CD4-positive, alpha-beta T cell (primary cell): ENCODE data around the gene ERC2. TPM values are rescaled to one million over a fixed set of nuclear protein-coding genes. Genes with fewer than 3 reads are reported as not detected.

ENCODE experiments used
- ATAC-seq: fragments of 200-7000 bp; cut with Tn5 transposase; one replicate; pipeline ENCODE4 v1.10.0; 2022; ENCODE audit warnings: mild to moderate bottlenecking; ENCODE audit not compliant: poor library complexity
- CTCF ChIA-PET: fragments of 350-600 bp; sonication (Branson Sonifier 250); formaldehyde crosslinking; loops from one replicate; lab custom pipeline; 2021; ENCODE audit warnings: antibody characterized with exemption, inconsistent platforms; lab: Charles Lee
- POLR2A ChIA-PET: fragments of 350-600 bp; sonication (Branson Sonifier 250); formaldehyde crosslinking; loops from one replicate; lab custom pipeline; 2021; ENCODE audit warnings: antibody characterized with exemption, inconsistent platforms; lab: Charles Lee
- DNase-seq, 14 experiments: peaks; one replicate each; pipeline ENCODE4 v3.0.0-alpha.2; 2013 to 2020; ENCODE audit warnings: mixed read lengths in 2 of 14
- H3K27ac ChIP-seq, 2 donors: one replicate each; pipeline versions ENCODE4 v1.5.1 to v1.7.0; 2013; ENCODE audit warnings: low read length in 2 of 2, low read depth in 1 of 2, mild to moderate bottlenecking in 1 of 2
- H3K27me3 ChIP-seq, 2 experiments: 1 replicate in 1 of 2; 2 replicates in 1 of 2; pipeline versions ENCODE4 v1.6.1 to v1.7.0; 2013; ENCODE audit warnings: low read length in 2 of 2, control low read depth in 1 of 2, mild to moderate bottlenecking in 1 of 2, moderate library complexity in 1 of 2; ENCODE audit not compliant: insufficient read depth in 2 of 2, control insufficient read depth in 1 of 2
- H3K36me3 ChIP-seq: one replicate; pipeline ENCODE4 v1.6.1; 2013; ENCODE audit warnings: low read length, control low read depth; ENCODE audit not compliant: insufficient read depth
- H3K4me1 ChIP-seq: one replicate; pipeline ENCODE4 v1.6.1; 2013; ENCODE audit warnings: low read length, control low read depth; ENCODE audit not compliant: insufficient read depth
- H3K4me3 ChIP-seq: one replicate; pipeline ENCODE4 v1.5.1; 2013; ENCODE audit warnings: mild to moderate bottlenecking, low read length, moderate library complexity
- H3K9me3 ChIP-seq, 2 experiments: 1 replicate in 1 of 2; 2 replicates in 1 of 2; pipeline versions ENCODE4 v1.6.1 to v1.7.0; 2013; ENCODE audit warnings: low read length in 2 of 2, mild to moderate bottlenecking in 2 of 2, control low read depth in 1 of 2, moderate library complexity in 1 of 2; ENCODE audit not compliant: control insufficient read depth in 1 of 2, insufficient read depth in 1 of 2
- H3K27ac Mint-ChIP-seq: one replicate; pipeline ENCODE4 v1.8.0; 2020; ENCODE audit warnings: mixed read lengths
- H3K27me3 Mint-ChIP-seq: one replicate; pipeline ENCODE4 v1.8.0; 2021; ENCODE audit warnings: mixed read lengths
- H3K36me3 Mint-ChIP-seq: one replicate; pipeline ENCODE4 v1.8.0; 2021; ENCODE audit warnings: low read depth, mixed read lengths
- H3K4me1 Mint-ChIP-seq: one replicate; pipeline ENCODE4 v1.8.0; 2021; ENCODE audit warnings: low read depth, mixed read lengths
- H3K4me3 Mint-ChIP-seq: one replicate; pipeline ENCODE4 v1.8.0; 2020; ENCODE audit warnings: mild to moderate bottlenecking, mixed read lengths
- H3K9me3 Mint-ChIP-seq: one replicate; pipeline ENCODE4 v1.8.0; 2020; ENCODE audit warnings: mixed read lengths
- intact Hi-C, 2 experiments: fragments of 100-400 bp; cut with DNase I in 1 of 2; cut with micrococcal nuclease in 1 of 2; formaldehyde crosslinking; loops; one replicate each; pipeline versions ENCODE4 v1.15.1 to v1.9.0; 2023 to 2025; cut with DNase I, micrococcal nuclease
- total RNA-seq, 174 experiments: library from RNA in 2 of 174; stranded (reverse) in 2 of 174; gene quantifications; one replicate each; pipeline ENCODE4 v1.2.3 and lab custom pipeline; 2021 to 2026
- TF ChIP-seq, protein P1 (sequence below): fragments of 200-600 bp; IDR thresholded peaks from one replicate; pipeline ENCODE4 v1.8.0; 2022; ENCODE audit warnings: antibody characterized with exemption, mild to moderate bottlenecking

Gene ERC2
- total RNA-seq, 2 experiments from 2014 or later = not detected

DNA sequence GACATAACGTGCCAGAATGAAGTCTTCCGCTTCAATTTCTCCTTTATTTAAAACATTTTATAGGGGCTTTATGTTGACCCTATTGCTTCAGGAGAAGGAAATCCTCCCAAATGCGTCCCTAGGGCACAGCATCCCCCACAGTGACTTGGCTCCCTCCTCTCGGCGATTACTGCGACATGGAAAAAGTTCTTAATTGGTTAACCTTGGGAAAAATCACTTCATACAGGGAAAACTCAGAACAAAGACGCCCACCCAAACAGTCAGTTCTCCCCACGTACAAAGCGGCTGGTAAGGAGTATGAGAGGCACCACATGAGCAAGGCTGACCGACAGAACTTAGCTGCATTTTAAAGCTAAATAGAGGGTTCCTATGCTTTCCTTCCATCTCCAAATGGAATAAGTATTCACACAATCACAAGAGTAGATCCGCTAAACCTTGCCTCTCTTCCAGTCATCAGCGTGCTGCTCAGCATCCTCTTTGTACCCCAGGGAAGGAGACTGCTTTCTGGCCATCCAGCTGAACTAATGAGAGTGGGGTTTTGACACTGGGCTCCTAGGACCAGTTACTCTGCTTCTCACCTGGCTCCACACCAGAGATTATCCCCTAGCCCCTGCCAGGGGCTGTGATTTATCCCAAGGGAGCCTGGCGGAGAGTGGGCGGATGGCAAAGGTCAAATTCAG, 565.9 kb downstream of the ERC2 start:
- Histone ChIP-seq H3K27me3 (no peaks in the 10 kb centered on the region), H3K27ac (no peak overlapping the region), H3K4me1 (no peaks in the 10 kb centered on the region), H3K4me3 (no peak overlapping the region), H3K36me3 (no peaks in the 10 kb centered on the region), H3K9me3 (no peaks in the 10 kb centered on the region)
- Mint-ChIP-seq H3K36me3 (no peaks in the 10 kb centered on the region), H3K4me3 (no peak overlapping the region), H3K9me3 (no peaks in the 10 kb centered on the region), H3K4me1 (no peaks in the 10 kb centered on the region), H3K27ac (no peak overlapping the region), H3K27me3 (no peaks in the 10 kb centered on the region)
- no peak for DNase-seq
- POLR2A ChIA-PET = no interaction called here
- intact Hi-C loops = no loop called here
- CTCF ChIA-PET = no interaction called here
- TF ChIP-seq, protein P1, sequence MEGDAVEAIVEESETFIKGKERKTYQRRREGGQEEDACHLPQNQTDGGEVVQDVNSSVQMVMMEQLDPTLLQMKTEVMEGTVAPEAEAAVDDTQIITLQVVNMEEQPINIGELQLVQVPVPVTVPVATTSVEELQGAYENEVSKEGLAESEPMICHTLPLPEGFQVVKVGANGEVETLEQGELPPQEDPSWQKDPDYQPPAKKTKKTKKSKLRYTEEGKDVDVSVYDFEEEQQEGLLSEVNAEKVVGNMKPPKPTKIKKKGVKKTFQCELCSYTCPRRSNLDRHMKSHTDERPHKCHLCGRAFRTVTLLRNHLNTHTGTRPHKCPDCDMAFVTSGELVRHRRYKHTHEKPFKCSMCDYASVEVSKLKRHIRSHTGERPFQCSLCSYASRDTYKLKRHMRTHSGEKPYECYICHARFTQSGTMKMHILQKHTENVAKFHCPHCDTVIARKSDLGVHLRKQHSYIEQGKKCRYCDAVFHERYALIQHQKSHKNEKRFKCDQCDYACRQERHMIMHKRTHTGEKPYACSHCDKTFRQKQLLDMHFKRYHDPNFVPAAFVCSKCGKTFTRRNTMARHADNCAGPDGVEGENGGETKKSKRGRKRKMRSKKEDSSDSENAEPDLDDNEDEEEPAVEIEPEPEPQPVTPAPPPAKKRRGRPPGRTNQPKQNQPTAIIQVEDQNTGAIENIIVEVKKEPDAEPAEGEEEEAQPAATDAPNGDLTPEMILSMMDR = no peak
- ATAC-seq = no peak

- no peaks in the 10 kb centered on the region for H3K36me3 Mint-ChIP-seq
- intact Hi-C loops = no loop called here
- H3K4me3 Mint-ChIP-seq = no peak overlapping the region
These were observed 568.4 kb downstream of the ERC2 start for GRCh38 chr3:55899887-55900286.

DNA sequence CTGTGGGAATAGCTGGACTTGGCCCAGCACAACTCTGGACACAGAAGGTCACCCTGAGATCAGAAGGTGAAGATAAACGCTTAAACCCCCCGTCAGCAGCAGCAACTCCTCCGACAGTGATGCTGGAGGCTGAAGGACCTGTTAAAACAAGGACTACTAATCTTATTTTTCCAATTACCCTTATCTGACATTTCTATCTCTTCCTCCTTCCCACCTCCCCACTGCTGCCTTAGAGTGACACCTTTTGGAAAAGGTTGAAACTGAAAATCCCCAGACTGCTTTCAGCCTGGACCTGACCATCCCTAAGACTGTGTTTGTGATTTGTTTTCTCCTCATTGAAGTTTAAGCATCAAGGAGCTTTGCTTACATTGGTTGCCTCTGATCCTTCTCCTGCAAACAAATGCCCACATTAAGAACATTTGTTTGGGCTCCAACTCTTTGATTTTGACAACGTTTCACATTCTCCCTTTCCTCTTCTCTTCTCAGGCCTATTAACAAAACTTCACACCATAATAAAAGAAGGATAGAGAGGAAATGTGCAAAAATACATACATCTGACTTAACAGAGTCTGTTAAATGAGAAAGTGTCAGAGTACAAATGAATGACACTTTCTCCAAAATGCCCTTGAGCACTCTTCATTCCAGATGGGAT, 570.6 kb downstream of the ERC2 start:
- Mint-ChIP-seq H3K36me3 (no peaks in the 10 kb centered on the region), H3K27me3 (no peaks in the 10 kb centered on the region), H3K4me3 (no peak overlapping the region), H3K9me3 (no peaks in the 10 kb centered on the region), H3K4me1 (no peaks in the 10 kb centered on the region), H3K27ac (no peak overlapping the region)
- TF ChIP-seq, protein P1 = no peak
- ATAC-seq (no peak), DNase-seq (no peak)
- Histone ChIP-seq H3K4me3 (no peak overlapping the region), H3K9me3 (no peaks in the 10 kb centered on the region), H3K36me3 (no peaks in the 10 kb centered on the region), H3K27ac (no peak overlapping the region), H3K27me3 (no peaks in the 10 kb centered on the region), H3K4me1 (no peaks in the 10 kb centered on the region)
- intact Hi-C loops = no loop called here
- CTCF ChIA-PET = no interaction called here
- POLR2A ChIA-PET = no interaction called here

More at GRCh38 chr3:55899887-55900286, 568.4 kb downstream of the ERC2 start:
- Mint-ChIP-seq H3K27me3 (no peaks in the 10 kb centered on the region), H3K9me3 (no peaks in the 10 kb centered on the region), H3K4me1 (no peaks in the 10 kb centered on the region), H3K27ac (no peak overlapping the region)
- TF ChIP-seq, protein P1 = no peak
- no peaks in the 10 kb centered on the region for H3K27me3 ChIP-seq
- no peak overlapping the region for H3K4me3 ChIP-seq
- no peaks in the 10 kb centered on the region for H3K9me3 ChIP-seq
- no peak for ATAC-seq
- no peaks in the 10 kb centered on the region for H3K36me3 ChIP-seq
- POLR2A ChIA-PET = no interaction called here
- CTCF ChIA-PET = no interaction called here
- H3K4me1 ChIP-seq = no peaks in the 10 kb centered on the region
- DNase-seq = no peak
- H3K27ac ChIP-seq = no peak overlapping the region
